Activated CD8-positive, alpha-beta memory T cell treated with anti-CD3 and anti-CD28 coated beads for 24 hours (primary cell): Measurements from ENCODE around the gene RAD51B.

Experiments used
- DNase-seq: peaks from one replicate; pipeline ENCODE4 v3.0.0-alpha.2; 2020

Gene RAD51B

DNA sequence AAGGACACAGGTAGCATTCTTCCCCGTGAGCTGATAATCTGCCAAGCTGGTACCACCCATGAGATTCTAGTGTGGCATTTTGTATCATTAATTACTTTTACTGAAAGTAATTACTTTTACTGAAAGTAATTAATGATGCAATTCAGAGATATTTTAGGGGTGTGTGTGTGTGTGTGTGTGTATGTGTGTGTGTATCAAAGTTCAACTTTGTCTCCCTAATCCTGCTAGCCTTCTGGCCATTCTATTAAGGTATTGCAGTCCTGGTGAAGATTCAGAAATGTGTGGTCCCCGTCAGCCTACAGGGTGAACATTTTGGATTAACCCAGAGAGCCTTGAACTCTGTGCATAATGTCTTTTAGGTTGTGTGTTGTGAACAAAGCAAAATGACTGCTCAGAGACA, 662.4 kb downstream of the RAD51B start:
- DNase-seq: no peak

- DNase-seq: no peak
Observed at GRCh38 chr14:68482772-68483395, 663.3 kb downstream of the RAD51B start.

GRCh38 chr14:68486033-68486732, 666.6 kb downstream of the RAD51B start:
- DNase-seq: no peak

DNA sequence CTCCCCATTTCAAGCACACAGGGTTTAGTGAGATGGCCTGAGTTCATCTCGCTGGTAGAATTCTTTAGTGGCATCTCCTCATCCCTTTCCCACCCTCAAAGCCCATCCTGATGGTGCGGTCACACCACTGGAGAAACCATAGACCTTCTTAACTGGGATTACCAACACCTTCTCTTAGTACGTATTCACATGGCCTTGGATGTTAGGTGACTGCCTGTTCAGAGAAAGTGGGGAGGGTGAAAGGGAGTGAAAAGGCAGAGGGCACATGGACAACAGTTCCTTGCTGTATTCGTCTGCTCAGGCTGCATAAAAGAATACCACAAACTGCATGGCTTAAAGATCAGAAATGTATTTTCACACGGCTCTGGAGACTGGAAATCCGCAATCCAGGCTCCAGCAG, 667.2 kb downstream of the RAD51B start:
- no peak for DNase-seq

GRCh38 chr14:68487805-68488590, 668.4 kb downstream of the RAD51B start:
- no peak for DNase-seq

DNA sequence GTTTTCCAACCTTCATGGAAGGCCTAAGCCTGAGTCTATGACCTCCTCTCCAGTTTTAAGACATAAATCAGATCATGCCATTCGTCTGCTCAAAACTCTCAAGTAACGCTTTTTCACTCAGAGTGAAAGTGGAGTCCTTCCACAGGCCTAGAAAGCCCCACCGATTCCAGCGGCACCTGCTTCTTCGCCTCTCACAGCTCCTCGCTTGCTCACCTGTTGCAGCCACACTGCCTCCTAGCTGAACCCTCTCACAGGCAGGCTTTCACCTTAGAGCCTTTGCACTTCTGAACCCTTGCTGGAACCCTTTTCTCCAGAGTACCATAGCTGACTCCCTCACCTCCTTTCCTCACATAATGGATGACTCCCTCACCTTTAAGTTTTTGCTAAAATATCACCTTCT, 672.2 kb downstream of the RAD51B start:
- no peak for DNase-seq

DNA sequence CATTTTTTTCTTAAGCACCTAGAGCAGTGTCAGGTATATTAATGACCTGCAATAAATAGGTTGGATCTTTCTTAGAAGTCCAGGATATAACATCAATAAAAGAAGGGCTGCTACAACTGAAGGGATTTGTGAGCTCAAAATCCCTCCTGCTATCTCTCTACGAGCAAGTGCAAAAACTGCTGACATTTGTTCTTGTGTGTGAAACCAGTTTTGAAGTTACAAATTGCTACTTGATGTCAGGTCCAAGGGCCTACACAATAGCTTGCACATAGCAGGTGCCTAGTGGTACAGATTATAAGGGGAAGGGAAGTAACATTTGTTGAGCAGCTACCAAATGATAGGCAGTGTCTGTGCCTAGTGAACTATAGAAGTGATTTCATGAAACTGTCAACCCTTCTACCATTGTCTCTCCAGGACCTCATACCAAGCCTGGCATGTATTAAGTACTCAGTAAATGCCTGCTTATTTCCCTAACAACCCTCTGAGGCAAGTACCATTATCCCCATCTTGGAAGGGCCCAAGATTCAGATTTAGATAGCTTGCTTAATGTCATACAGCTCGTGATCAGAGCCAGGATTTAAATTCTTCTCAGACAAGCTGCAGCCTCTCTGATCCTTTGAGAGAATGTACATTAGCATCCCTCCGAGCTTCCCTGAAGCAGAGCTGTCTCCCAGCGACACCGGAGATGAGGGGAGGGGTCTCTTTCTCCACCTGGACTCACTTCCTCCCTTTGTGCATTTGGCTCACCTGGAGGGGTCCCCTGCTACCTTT, 673.0 kb downstream of the RAD51B start:
- no peak for DNase-seq

DNA sequence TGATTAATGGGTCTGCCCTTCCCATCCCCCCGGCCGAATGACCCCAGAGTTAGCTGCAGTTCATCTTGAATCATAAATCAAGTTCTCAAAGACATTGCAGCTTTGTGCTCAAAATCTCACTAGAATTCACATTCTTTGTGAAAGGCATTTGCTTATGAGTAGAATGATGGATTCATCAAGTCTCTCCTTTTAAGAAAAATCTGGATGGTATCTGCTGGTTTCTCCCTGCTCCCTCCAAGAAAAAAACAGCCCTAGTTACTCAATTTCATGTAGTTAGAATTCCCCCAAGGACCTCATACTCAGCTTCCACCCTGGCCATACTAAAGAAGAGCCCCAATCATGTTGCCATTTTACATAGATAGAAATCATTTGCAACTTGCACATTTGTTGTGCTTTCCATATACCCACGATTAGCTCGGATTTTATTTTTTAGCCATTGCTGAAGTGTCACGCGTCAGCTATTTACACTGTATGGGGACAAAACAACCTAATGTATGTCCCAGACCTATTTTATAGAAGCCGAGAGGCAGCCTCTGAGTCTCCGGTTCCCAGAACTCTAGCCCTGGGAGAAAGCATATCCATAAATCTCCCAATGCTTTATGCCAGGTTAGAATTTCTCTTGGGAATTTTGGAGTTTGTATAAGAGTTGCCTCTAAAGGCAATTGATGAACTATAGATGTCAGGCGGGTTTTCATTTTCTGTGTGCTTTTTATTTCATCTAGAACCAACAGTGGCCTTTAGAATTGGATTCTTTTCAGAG, 673.8 kb downstream of the RAD51B start:
- no peak for DNase-seq

- peak; percentile 65 for DNase-seq
Observed at GRCh38 chr14:68495101-68496039, 675.8 kb downstream of the RAD51B start.

- no peak for DNase-seq
Observed at GRCh38 chr14:68497011-68497410, 677.4 kb downstream of the RAD51B start.

DNA sequence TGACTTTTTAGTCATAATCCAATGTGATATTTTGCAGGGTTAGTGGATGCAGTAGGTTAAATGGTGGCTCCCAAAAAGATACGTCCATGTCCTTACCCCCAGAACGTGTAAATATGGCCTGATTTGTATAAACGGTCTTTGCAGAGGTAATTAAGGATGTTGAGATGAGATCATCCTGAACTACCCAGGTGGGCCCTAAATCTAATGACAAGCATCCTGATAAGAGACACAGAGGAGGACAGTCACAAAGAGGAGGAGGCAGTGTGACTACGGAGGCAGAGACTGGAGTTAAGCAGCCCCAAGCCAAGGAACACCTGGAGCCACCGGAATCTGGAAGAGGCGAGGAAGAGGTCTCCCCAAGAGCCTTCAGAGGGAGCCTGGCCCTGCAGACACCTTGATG, 679.9 kb downstream of the RAD51B start:
- no peak for DNase-seq

GRCh38 chr14:68501171-68501570, 681.6 kb downstream of the RAD51B start:
- DNase-seq: no peak

DNA sequence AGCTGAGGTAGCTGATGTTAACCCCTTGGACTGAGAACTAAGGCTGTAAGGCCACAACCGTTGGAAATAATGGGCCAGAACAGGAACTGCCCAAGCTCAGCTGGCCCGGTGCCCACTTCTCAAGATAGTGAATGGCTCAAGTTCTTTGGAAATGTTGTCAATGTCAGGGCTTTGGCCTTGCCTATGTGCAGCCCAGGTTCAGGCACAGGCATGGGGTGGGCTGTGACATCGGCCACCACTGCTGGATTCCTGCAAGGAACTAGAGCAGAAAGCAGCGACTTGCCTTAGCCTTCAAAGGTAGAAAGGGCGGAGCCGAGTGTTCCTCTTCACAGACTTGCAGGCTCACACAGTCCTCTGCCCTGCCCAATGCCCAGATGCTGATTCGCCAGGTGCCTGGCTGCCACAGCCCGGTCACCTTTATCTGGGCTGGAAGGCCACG, 682.1 kb downstream of the RAD51B start:
- no peak for DNase-seq

DNA sequence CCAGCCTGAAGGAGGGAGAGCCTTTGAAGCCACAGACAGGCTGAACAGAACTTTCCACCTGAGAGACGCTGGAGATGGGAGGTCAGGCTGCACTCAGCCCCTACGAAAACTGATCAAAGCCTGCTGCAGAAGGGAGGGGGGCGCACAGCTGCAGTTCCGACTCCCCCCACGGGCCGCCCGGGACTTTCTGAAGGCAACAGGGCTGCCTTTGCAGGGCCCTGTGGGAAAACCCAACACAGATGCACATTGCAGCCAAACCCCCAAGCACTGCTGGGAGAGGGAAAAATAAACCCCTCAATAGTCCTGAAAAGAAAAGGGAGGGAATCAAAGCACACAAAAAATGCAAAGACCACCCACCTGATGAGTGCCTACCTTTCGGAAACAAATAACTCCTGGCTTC, 682.7 kb downstream of the RAD51B start:
- DNase-seq: no peak

GRCh38 chr14:68503186-68503825, 683.7 kb downstream of the RAD51B start:
- DNase-seq: no peak

GRCh38 chr14:68504861-68505260, 685.3 kb downstream of the RAD51B start:
- DNase-seq: no peak

GRCh38 chr14:68506021-68506644, 686.6 kb downstream of the RAD51B start:
- no peak for DNase-seq

GRCh38 chr14:68506645-68507419, 687.3 kb downstream of the RAD51B start:
- peak; percentile 69 for DNase-seq

GRCh38 chr14:68507544-68508081, 688.0 kb downstream of the RAD51B start:
- DNase-seq: peak; percentile 64
